Uterus (tissue), 4 donors: ENCODE data around the gene ZFAND2B. TPM values are rescaled to one million over a fixed set of nuclear protein-coding genes. Genes with fewer than 3 reads are reported as not detected.
"Not testable (repeated sequence)": the region's sequence is repeated elsewhere in the genome, so short reads cannot be mapped to it uniquely, and the experiment has no call there.

Experiments used
- DNase-seq, 2 donors: peaks; one replicate each; pipeline ENCODE4 v3.0.0-alpha.2; 2019 to 2020
- H3K27ac ChIP-seq, 2 donors: fragments of 200-600 bp; sonication (generic); 1 replicate in 1 of 2; 2 replicates in 1 of 2; pipeline ENCODE4 v1.5.1; 2016 to 2018
- H3K27me3 ChIP-seq, 2 donors: fragments of 200-600 bp; sonication (generic); one replicate each; pipeline ENCODE4 v1.5.1; 2018 to 2019; ENCODE audit warnings: control low read depth in 1 of 2
- H3K36me3 ChIP-seq, 2 donors: fragments of 200-600 bp; sonication (generic); one replicate each; pipeline ENCODE4 v1.5.1; 2019; ENCODE audit warnings: control low read depth in 1 of 2
- H3K4me1 ChIP-seq, 2 donors: fragments of 200-600 bp; sonication (generic); one replicate each; pipeline ENCODE4 v1.5.1; 2018 to 2019; ENCODE audit warnings: control low read depth in 1 of 2
- H3K4me3 ChIP-seq, 2 donors: fragments of 200-600 bp; sonication (generic); 1 replicate in 1 of 2; 2 replicates in 1 of 2; pipeline ENCODE4 v1.5.1; 2018 to 2019; ENCODE audit warnings: mild to moderate bottlenecking in 1 of 2
- H3K9me3 ChIP-seq, 2 donors: fragments of 200-600 bp; sonication (generic); one replicate each; pipeline ENCODE4 v1.5.1; 2019; ENCODE audit warnings: control low read depth in 1 of 2
- CTCF ChIP-seq, 4 experiments: fragments of 200-600 bp in 2 of 4; fragments of 450-650 bp in 2 of 4; sonication (generic) in 2 of 4; IDR thresholded peaks; one replicate each; pipeline ENCODE4 v1.5.1; 2016 to 2019; ENCODE audit warnings: antibody characterized with exemption in 4 of 4, mild to moderate bottlenecking in 2 of 4, moderate library complexity in 1 of 4
- POLR2A ChIP-seq, 2 donors: fragments of 450-650 bp; IDR thresholded peaks; one replicate each; pipeline ENCODE4 v1.6.1; 2016; ENCODE audit warnings: antibody characterized with exemption in 2 of 2, mild to moderate bottlenecking in 1 of 2, moderate library complexity in 1 of 2
- intact Hi-C: fragments of 100-400 bp; cut with DNase I; formaldehyde crosslinking; loops from one replicate; pipeline ENCODE4 v1.15.1; 2023; ENCODE audit warnings: low total_unique reads
- total RNA-seq, 4 donors: library from RNA; depleted of rRNA in 3 of 4; stranded (reverse); fragments of >200 nt in 3 of 4; gene quantifications; one replicate each; pipeline versions ENCODE4 v1.1.0 to v1.2.4, GENCODE V29; 2014 to 2023
- donor health status: DM: yes; HTN: yes; CAD: no.

ZFAND2B gene
- total RNA-seq, 4 donors from 2014 or later = 21.7 to 212 (median 45.2) TPM

GRCh38 chr2:219197388-219197787 lies 9.2 kb upstream of the ZFAND2B start:
- DNase-seq = no peak
- Histone ChIP-seq H3K27ac (no peak overlapping the region), H3K4me1 (no peaks in the 10 kb centered on the region), H3K9me3 (no peaks in the 10 kb centered on the region), H3K4me3 (no peak overlapping the region), H3K36me3 (no peaks in the 10 kb centered on the region), H3K27me3 (no peaks in the 10 kb centered on the region)
- intact Hi-C loops = no loop called here
- no peak for TF ChIP-seq POLR2A (IDR thresholded peaks at IDR 0.05)
- TF ChIP-seq CTCF (IDR thresholded peaks at IDR 0.05) = no peak

- intact Hi-C loops = no loop called here
- Histone ChIP-seq H3K27ac (no peak overlapping the region), H3K36me3 (no peaks in the 10 kb centered on the region), H3K4me1 (no peaks in the 10 kb centered on the region), H3K27me3 (no peaks in the 10 kb centered on the region), H3K9me3 (no peaks in the 10 kb centered on the region), H3K4me3 (no peak overlapping the region)
- DNase-seq = no peak
- TF ChIP-seq POLR2A (IDR thresholded peaks at IDR 0.05) = no peak
- TF ChIP-seq CTCF (IDR thresholded peaks at IDR 0.05) = no peak
Measured at GRCh38 chr2:219198974-219199373, 7.6 kb upstream of the ZFAND2B start.

- intact Hi-C loops = no loop called here
- H3K36me3 ChIP-seq = no peaks in the 10 kb centered on the region
- DNase-seq = no peak
- no peaks in the 10 kb centered on the region for H3K9me3 ChIP-seq
- no peaks in the 10 kb centered on the region for H3K4me1 ChIP-seq
- no peaks in the 10 kb centered on the region for H3K27me3 ChIP-seq
- H3K4me3 ChIP-seq = no peak overlapping the region
- no peak for TF ChIP-seq CTCF (IDR thresholded peaks at IDR 0.05)
- TF ChIP-seq POLR2A (IDR thresholded peaks at IDR 0.05) = no peak
- H3K27ac ChIP-seq = no peak overlapping the region
Measured at GRCh38 chr2:219199470-219200211, 6.9 kb upstream of the ZFAND2B start.

GRCh38 chr2:219200502-219201326 lies 5.9 kb upstream of the ZFAND2B start:
- intact Hi-C loops, H3K9me3 ChIP-seq, H3K4me1 ChIP-seq, H3K27me3 ChIP-seq, DNase-seq, H3K27ac ChIP-seq, H3K4me3 ChIP-seq, H3K36me3 ChIP-seq: not testable (repeated sequence)

- H3K4me3 ChIP-seq, H3K4me1 ChIP-seq, H3K27ac ChIP-seq, DNase-seq, H3K27me3 ChIP-seq, H3K36me3 ChIP-seq, intact Hi-C loops, H3K9me3 ChIP-seq: not testable (repeated sequence)
Measured at GRCh38 chr2:219201331-219201730, 5.3 kb upstream of the ZFAND2B start.

GRCh38 chr2:219204425-219205164 lies 2.0 kb upstream of the ZFAND2B start:
- Histone ChIP-seq H3K4me3 (no peak overlapping the region), H3K27ac (no peak overlapping the region), H3K27me3 (no peaks in the 10 kb centered on the region), H3K9me3 (no peaks in the 10 kb centered on the region), H3K36me3 (no peaks in the 10 kb centered on the region), H3K4me1 (peaks cover 0 to 7% of the 10 kb centered on the region in 2 donors)
- intact Hi-C loops = no loop called here
- no peak for DNase-seq
- TF ChIP-seq CTCF (IDR thresholded peaks at IDR 0.05) = no peak
- no peak for TF ChIP-seq POLR2A (IDR thresholded peaks at IDR 0.05)
